ENCODE data around the gene MANEAL.
"Not testable (repeated sequence)": the region's sequence is repeated elsewhere in the genome, so short reads cannot be mapped to it uniquely, and the experiment has no call there.

MANEAL gene

GRCh38 chr1:37764414-37764825, 29.2 kb upstream of the MANEAL start:
- TF ChIP-seq CTCF (IDR thresholded peaks at IDR 0.05; ENCODE audit: borderline replicate concordance, insufficient read depth, low read depth, low read length), result no peak
- H3K4me3 ChIP-seq (ENCODE audit: low read depth, low read length), result no peak overlapping the region

DNA sequence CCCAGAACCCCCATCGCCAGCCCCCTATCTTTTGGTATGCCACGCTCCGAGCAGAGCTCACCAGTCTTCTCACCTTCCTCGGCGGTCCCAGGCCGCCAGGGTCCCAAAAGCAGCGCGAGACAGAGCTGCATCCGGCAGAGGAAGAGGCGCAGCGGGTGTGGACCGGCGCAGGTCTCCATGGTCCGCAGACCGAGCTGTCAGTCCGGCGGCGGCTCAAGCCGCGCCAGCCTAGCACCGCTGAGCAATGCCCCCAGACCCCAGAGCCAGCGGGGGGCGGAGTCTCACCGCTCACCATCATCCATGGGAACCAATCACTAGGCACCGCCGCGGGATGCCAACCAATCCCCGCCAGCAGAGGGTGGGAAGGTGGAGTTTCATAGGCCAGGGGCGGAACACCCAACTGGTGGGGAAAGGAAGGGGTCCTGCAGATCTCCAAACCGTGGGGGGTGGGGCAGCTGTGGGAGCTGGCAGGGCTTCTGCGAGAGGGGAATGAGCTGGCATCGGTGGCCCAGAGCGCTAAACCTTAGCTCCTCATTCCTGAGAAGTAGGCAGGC, 28.7 kb upstream of the MANEAL start, which contains the start of gene EPHA10:
Gene EPHA10, minus strand, starts transcription at position 233 of the 554 bp plus-strand sequence. Its CDS starts 54 bp downstream, at position 179.
- no peak within 1 kb of the TSS for H3K4me3 ChIP-seq (ENCODE audit: low read depth, low read length)
- TF ChIP-seq CTCF (IDR thresholded peaks at IDR 0.05; ENCODE audit: borderline replicate concordance, insufficient read depth, low read depth, low read length), result no peak

- TF ChIP-seq CTCF (IDR thresholded peaks at IDR 0.05; ENCODE audit: borderline replicate concordance, insufficient read depth, low read depth, low read length), result no peak
- H3K4me3 ChIP-seq (ENCODE audit: low read depth, low read length), result no peak overlapping the region
These were observed 27.6 kb upstream of the MANEAL start for GRCh38 chr1:37765916-37766664.

GRCh38 chr1:37767488-37767887, 26.2 kb upstream of the MANEAL start:
- no peak overlapping the region for H3K4me3 ChIP-seq (ENCODE audit: low read depth, low read length)

GRCh38 chr1:37771440-37771839, 22.2 kb upstream of the MANEAL start:
- not testable (repeated sequence) for H3K4me3 ChIP-seq (ENCODE audit: low read depth, low read length)

More at GRCh38 chr1:37767488-37767887, 26.2 kb upstream of the MANEAL start:
- no peak for TF ChIP-seq CTCF (IDR thresholded peaks at IDR 0.05; ENCODE audit: borderline replicate concordance, insufficient read depth, low read depth, low read length)

- no peak overlapping the region for H3K4me3 ChIP-seq (ENCODE audit: low read depth, low read length)
- TF ChIP-seq CTCF (IDR thresholded peaks at IDR 0.05; ENCODE audit: borderline replicate concordance, insufficient read depth, low read depth, low read length), result no peak
These were observed 16.6 kb upstream of the MANEAL start for GRCh38 chr1:37776946-37777516.

DNA sequence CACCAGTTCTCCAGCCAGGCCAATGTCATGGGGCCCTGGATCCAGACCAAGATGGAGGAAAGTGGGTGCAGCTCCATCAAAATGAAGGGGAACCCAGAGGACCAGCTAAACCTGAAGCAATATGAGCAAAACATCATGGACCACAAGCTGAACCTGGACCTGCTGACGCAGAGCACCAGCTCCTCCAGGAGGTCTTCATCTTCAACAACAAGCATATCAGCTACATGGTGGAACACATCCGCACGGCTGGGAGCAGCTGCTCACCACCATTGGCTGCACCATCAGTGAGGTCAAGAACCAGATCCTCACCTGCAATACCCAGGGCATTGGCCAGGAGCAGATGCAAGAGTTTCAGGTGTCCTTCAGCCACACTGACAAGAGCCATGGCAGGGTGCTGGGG, 15.0 kb upstream of the MANEAL start:
- no peak overlapping the region for H3K4me3 ChIP-seq (ENCODE audit: low read depth, low read length)
- TF ChIP-seq CTCF (IDR thresholded peaks at IDR 0.05; ENCODE audit: borderline replicate concordance, insufficient read depth, low read depth, low read length), result no peak

Measured in GM12875 (cell line).